Hepatocyte (in vitro differentiated cells): ENCODE data around the gene MCM7. TPM values are rescaled to one million over a fixed set of nuclear protein-coding genes. Genes with fewer than 3 reads are reported as not detected.
A peak's percentile ranks its signal among the peaks of the same experiment; 100 is the strongest.

Experiments used
- DNase-seq: peaks from one replicate; pipeline ENCODE4 v3.0.0-alpha.2; 2016; ENCODE audit warnings: low spot score
- H2AFZ ChIP-seq: fragments of 200-600 bp; sonication (generic); 2 replicates; pipeline ENCODE4 v1.6.0; 2016; ENCODE audit warnings: antibody characterized with exemption, mild to moderate bottlenecking
- H3K27ac ChIP-seq: fragments of 200-600 bp; sonication (generic); 2 replicates; pipeline ENCODE4 v1.5.1; 2016; ENCODE audit warnings: mild to moderate bottlenecking
- H3K27me3 ChIP-seq: fragments of 200-600 bp; sonication (generic); 2 replicates; pipeline ENCODE4 v1.6.1; 2016
- H3K36me3 ChIP-seq: fragments of 200-600 bp; sonication (generic); replicated peaks from 2 replicates; pipeline ENCODE4 v1.5.1; 2016; ENCODE audit warnings: low read depth; ENCODE audit not compliant: insufficient read depth
- H3K4me1 ChIP-seq: fragments of 200-600 bp; sonication (generic); 2 replicates; pipeline ENCODE4 v1.5.1; 2016; ENCODE audit warnings: mild to moderate bottlenecking, moderate library complexity; ENCODE audit not compliant: insufficient read depth
- H3K4me2 ChIP-seq: fragments of 200-600 bp; sonication (generic); 2 replicates; pipeline ENCODE4 v1.6.0; 2016
- H3K4me3 ChIP-seq: fragments of 200-600 bp; sonication (generic); 2 replicates; pipeline ENCODE4 v1.5.1; 2016; ENCODE audit warnings: mild to moderate bottlenecking
- H3K79me2 ChIP-seq: fragments of 200-600 bp; sonication (generic); 2 replicates; pipeline ENCODE4 v1.6.0; 2017; ENCODE audit warnings: mild to moderate bottlenecking
- H3K9me2 ChIP-seq: fragments of 200-600 bp; sonication (generic); replicated peaks from 2 replicates; pipeline ENCODE4 v1.6.0; 2017; ENCODE audit warnings: mild to moderate bottlenecking; ENCODE audit not compliant: insufficient read depth
- H3K9me3 ChIP-seq: fragments of 200-600 bp; sonication (generic); 2 replicates; pipeline ENCODE4 v1.5.1; 2016; ENCODE audit warnings: low read depth, mild to moderate bottlenecking
- H4K20me1 ChIP-seq: fragments of 200-600 bp; sonication (generic); 2 replicates; pipeline ENCODE4 v1.6.0; 2016; ENCODE audit warnings: mild to moderate bottlenecking; ENCODE audit not compliant: insufficient read depth, poor library complexity, severe bottlenecking
- EZH2 ChIP-seq: fragments of 200-600 bp; sonication (generic); IDR thresholded peaks from 2 replicates; pipeline ENCODE4 v1.6.1; 2016; ENCODE audit warnings: antibody characterized with exemption, mild to moderate bottlenecking, borderline replicate concordance
- EZH2phosphoT487 ChIP-seq: fragments of 200-600 bp; sonication (generic); IDR thresholded peaks from one replicate; pipeline ENCODE4 v1.6.1; 2018; ENCODE audit warnings: antibody characterized with exemption, mild to moderate bottlenecking, low read depth, moderate library complexity; ENCODE audit not compliant: unreplicated experiment, severe bottlenecking
- WGBS: methylation state at CpG from one replicate; pipeline ENCODE4 v1.1.6; 2016; ENCODE audit warnings: low lambda C conversion rate; ENCODE audit errors: missing lambda C conversion rate; 5-methylcytosine and 5-hydroxymethylcytosine counted together
- polyA plus RNA-seq: library from polyadenylated mRNA; unstranded; fragments of >200 nt; fragmentation: Nextera tagmentation; extraction: Ambion mirVana; gene quantifications from 2 replicates; pipeline ENCODE4 v1.2.1, GENCODE V29; 2016
- total RNA-seq: library from RNA; depleted of rRNA; stranded (reverse); fragments of >200 nt; gene quantifications from 2 replicates; pipeline ENCODE4 v1.2.3, GENCODE V29; 2014
- TF ChIP-seq, protein P1 (sequence below): fragments of 200-600 bp; sonication (generic); IDR thresholded peaks from 2 replicates; pipeline ENCODE4 v1.5.1; 2016; ENCODE audit warnings: antibody characterized with exemption, mild to moderate bottlenecking; ENCODE audit not compliant: poor library complexity

The MCM7 gene
- total and polyA plus RNA-seq, 2 experiments from 2014 or later, result 42.1 to 49.3 TPM

DNA sequence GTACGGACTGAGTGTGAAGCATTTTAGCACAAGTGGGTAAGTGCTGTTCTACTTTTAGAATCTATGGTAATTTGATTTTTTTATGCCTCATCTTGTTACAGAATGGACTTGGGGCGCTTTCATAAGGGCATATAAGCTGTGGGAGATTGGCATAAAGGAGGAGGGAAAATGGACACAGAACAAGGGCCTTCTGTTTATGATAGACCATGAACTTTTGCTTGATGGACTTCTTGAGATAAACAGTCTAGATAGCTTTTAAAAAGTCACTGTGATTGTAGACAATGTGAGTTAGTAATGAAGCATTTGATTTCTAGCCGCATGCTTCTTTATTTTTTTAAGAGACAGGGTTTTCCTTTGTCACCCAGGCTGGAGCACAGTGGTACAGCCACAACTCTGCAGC lies 49.6 kb downstream of the MCM7 start:
- Histone ChIP-seq H3K4me2 (no peak overlapping the region), H3K27ac (no peak overlapping the region), H2AFZ (no peak overlapping the region), H3K79me2 (peaks cover 30% of the 10 kb centered on the region), H4K20me1 (no peaks in the 10 kb centered on the region), H3K4me3 (no peak overlapping the region), H3K36me3 (no peaks in the 10 kb centered on the region), H3K9me2 (no peaks in the 10 kb centered on the region), H3K9me3 (no peaks in the 10 kb centered on the region), H3K4me1 (no peaks in the 10 kb centered on the region), H3K27me3 (no peaks in the 10 kb centered on the region)
- DNase-seq, result no peak
- TF ChIP-seq, protein P1, sequence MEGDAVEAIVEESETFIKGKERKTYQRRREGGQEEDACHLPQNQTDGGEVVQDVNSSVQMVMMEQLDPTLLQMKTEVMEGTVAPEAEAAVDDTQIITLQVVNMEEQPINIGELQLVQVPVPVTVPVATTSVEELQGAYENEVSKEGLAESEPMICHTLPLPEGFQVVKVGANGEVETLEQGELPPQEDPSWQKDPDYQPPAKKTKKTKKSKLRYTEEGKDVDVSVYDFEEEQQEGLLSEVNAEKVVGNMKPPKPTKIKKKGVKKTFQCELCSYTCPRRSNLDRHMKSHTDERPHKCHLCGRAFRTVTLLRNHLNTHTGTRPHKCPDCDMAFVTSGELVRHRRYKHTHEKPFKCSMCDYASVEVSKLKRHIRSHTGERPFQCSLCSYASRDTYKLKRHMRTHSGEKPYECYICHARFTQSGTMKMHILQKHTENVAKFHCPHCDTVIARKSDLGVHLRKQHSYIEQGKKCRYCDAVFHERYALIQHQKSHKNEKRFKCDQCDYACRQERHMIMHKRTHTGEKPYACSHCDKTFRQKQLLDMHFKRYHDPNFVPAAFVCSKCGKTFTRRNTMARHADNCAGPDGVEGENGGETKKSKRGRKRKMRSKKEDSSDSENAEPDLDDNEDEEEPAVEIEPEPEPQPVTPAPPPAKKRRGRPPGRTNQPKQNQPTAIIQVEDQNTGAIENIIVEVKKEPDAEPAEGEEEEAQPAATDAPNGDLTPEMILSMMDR, result no peak
- TF ChIP-seq EZH2phosphoT487 (no peak), EZH2 (no peak)
- WGBS, result 95% methylated on average over 3 of the region's 3 CpGs

DNA sequence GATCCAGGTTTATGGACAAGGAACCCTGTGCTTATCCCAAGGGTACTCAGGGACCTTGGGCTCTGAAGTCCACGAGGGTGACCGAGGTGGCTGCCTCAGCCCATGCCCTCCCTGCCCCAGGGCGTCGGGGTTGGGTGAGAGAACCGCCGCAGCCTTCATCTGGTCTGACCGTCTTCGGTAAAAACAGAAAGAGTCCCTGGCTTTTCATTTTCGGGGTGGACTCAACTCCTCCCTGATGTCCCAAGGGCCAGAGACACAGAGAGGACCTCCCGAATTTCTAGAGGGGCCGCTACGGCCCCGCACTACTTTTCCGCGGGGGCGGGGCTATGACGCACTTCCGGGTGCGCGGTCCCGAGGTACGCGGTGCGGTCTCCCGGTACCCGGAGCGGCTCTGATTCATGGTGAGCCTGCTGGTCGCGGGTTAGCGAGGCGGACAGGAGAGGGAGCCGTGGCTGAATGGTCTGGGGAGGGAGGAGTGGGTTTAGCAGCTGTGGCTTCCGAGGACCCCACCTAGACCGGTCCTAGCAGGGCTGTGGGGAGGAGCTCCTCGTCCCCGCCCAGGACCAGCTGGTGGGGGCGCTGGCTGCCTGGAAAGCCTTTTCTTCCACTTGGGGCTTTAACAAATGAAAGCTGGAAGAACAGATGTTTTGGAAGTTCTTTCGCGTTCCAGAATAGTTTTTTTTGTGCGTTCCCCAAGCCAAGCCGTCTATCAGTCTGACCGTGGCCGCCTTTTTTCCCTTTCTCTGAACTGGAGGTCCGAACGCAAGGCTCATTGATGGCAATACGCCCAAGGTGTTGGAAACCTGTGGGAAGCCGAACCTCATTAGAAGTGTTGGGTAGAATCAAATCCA lies 51.5 kb downstream of the MCM7 start, which contains the start of gene ZSCAN21:
Gene ZSCAN21, plus strand, starts transcription at position 334 of the 851 bp plus-strand sequence. CDS start 7,233 bp downstream, outside the sequence.
- 3% methylated on average over 47 of the region's 47 CpGs for WGBS
- Histone ChIP-seq H3K9me3 (no peaks in the 10 kb centered on the region), H4K20me1 (no peaks in the 10 kb centered on the region), H3K9me2 (no peaks in the 10 kb centered on the region), H3K4me3 (peak within 1 kb of the TSS; percentile 56), H2AFZ (peak within 1 kb of the TSS; percentile 83), H3K27me3 (no peaks in the 10 kb centered on the region), H3K79me2 (peaks cover 30% of the 10 kb centered on the region), H3K36me3 (no peaks in the 10 kb centered on the region), H3K4me2 (peak within 1 kb of the TSS; percentile 75), H3K4me1 (no peaks in the 10 kb centered on the region), H3K27ac (peak within 1 kb of the TSS; percentile 98)
- DNase-seq, result peak; percentile 92
- TF ChIP-seq EZH2phosphoT487 (no peak), EZH2 (no peak)
- TF ChIP-seq, protein P1, result peak; percentile 27

DNA sequence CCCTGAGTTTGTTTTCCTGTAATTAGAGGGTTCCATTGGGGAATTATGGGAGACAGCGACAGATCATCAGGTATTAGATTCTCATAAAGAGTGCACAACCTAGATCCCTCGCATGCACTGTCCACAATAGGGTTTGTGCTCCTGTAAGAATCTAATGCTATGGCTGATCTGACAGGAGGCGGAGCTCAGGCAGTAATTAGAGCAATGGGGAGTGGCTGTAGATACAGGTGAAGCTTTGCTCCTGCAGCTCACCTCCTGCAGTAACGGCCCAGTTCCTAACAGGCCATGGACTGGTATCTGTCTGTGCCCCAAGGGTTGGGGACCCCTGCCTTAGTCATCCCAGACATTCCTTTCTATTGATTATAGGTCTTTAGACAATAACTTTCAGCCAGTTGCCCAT lies 52.5 kb downstream of the MCM7 start:
- no peak for DNase-seq
- Histone ChIP-seq H3K27ac (no peak overlapping the region), H4K20me1 (no peaks in the 10 kb centered on the region), H3K9me3 (no peaks in the 10 kb centered on the region), H3K4me1 (no peaks in the 10 kb centered on the region), H3K36me3 (no peaks in the 10 kb centered on the region), H2AFZ (peak overlapping the region; percentile 83), H3K9me2 (no peaks in the 10 kb centered on the region), H3K4me2 (peak overlapping the region; percentile 75), H3K4me3 (no peak overlapping the region), H3K27me3 (no peaks in the 10 kb centered on the region), H3K79me2 (peaks cover 22% of the 10 kb centered on the region)
- TF ChIP-seq, protein P1, result no peak
- TF ChIP-seq EZH2, result no peak
- no peak for TF ChIP-seq EZH2phosphoT487
- 90% methylated on average over 4 of the region's 4 CpGs for WGBS
